MCF 10A (cell line): Measurements from ENCODE around the gene TBXAS1. TPM values are rescaled to one million over a fixed set of nuclear protein-coding genes. Genes with fewer than 3 reads are reported as not detected.

Source experiments
- BruUV-seq: library from RNA; stranded (reverse); fragments of 400-500 nt; replicated peaks from 2 replicates; lab custom pipeline; 2021; lab: Mats Ljungman, UMichigan
- CTCF ChIA-PET: fragments of 300-600 bp; sonication (Branson Sonifier 250); formaldehyde crosslinking; extraction: SDS; loops from one replicate; lab custom pipeline; 2021; ENCODE audit warnings: antibody characterized with exemption, inconsistent platforms; lab: Yijun Ruan, JAX
- POLR2A ChIA-PET: fragments of 300-600, 350-650 bp; sonication (Branson Sonifier 250); formaldehyde crosslinking; extraction: SDS; loops from one replicate; lab custom pipeline; 2020; ENCODE audit warnings: antibody characterized with exemption, inconsistent platforms; lab: Yijun Ruan, JAX
- DNase-seq: peaks from one replicate; pipeline ENCODE4 v3.0.0-alpha.2; 2018; ENCODE audit not compliant: unreplicated experiment
- H3K27ac Mint-ChIP-seq: one replicate; pipeline ENCODE4 v1.8.0; 2022; ENCODE audit warnings: mild to moderate bottlenecking, low read depth, mixed read lengths; ENCODE audit not compliant: unreplicated experiment
- H3K27me3 Mint-ChIP-seq: one replicate; pipeline ENCODE4 v1.8.0; 2022; ENCODE audit warnings: mixed read lengths; ENCODE audit not compliant: insufficient read depth, unreplicated experiment
- H3K36me3 Mint-ChIP-seq: one replicate; pipeline ENCODE4 v1.8.0; 2022; ENCODE audit warnings: mild to moderate bottlenecking, moderate library complexity, mixed read lengths; ENCODE audit not compliant: insufficient read depth, unreplicated experiment
- H3K4me1 Mint-ChIP-seq: one replicate; pipeline ENCODE4 v1.8.0; 2022; ENCODE audit warnings: mixed read lengths; ENCODE audit not compliant: insufficient read depth, unreplicated experiment
- H3K4me3 Mint-ChIP-seq: one replicate; pipeline ENCODE4 v1.8.0; 2022; ENCODE audit warnings: mild to moderate bottlenecking, moderate library complexity, mixed read lengths; ENCODE audit not compliant: unreplicated experiment
- H3K9me3 Mint-ChIP-seq: one replicate; pipeline ENCODE4 v1.8.0; 2022; ENCODE audit warnings: mixed read lengths; ENCODE audit not compliant: unreplicated experiment
- intact Hi-C: fragments of 100-400 bp; cut with micrococcal nuclease; formaldehyde crosslinking; loops from 2 replicates; pipeline ENCODE4 v1.14.1; 2022
- total RNA-seq: library from RNA; stranded (reverse); gene quantifications from 2 replicates; pipeline ENCODE4 v1.2.3, GENCODE V29; 2022
- TF ChIP-seq, protein P1 (sequence below): fragments of 200-600 bp; IDR thresholded peaks from one replicate; pipeline ENCODE4 v1.8.0; 2022; ENCODE audit warnings: antibody characterized with exemption, mild to moderate bottlenecking; ENCODE audit not compliant: unreplicated experiment

Gene TBXAS1
- total RNA-seq, 1 experiment from 2014 or later = 1.5 TPM

DNA sequence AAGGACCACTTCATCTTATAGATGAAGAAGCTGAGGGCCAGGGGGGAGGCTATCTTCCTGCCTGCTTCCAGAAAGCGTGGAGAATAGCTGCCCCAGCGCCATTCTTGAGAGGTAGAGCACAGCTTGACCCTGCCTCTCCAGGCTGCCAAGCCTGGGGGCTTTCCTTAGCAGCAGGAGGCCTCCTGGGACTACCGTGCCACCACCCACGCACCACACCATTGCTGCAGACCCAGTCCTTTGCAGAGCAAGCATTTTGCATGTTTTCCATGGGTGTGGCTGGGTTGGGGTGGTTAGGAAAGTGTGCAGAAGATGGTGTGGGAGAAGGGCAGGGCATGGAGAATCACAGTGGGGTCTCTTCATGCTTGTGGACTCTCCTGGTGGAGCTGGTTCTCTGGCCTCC, 64.9 kb downstream of the TBXAS1 start:
- ChIA-PET POLR2A (no interaction called here), CTCF (no interaction called here)
- Mint-ChIP-seq H3K9me3 (no peaks in the 10 kb centered on the region), H3K4me3 (no peak overlapping the region), H3K36me3 (no peaks in the 10 kb centered on the region), H3K4me1 (peaks cover 9% of the 10 kb centered on the region), H3K27ac (no peak overlapping the region), H3K27me3 (no peaks in the 10 kb centered on the region)
- TF ChIP-seq, protein P1, sequence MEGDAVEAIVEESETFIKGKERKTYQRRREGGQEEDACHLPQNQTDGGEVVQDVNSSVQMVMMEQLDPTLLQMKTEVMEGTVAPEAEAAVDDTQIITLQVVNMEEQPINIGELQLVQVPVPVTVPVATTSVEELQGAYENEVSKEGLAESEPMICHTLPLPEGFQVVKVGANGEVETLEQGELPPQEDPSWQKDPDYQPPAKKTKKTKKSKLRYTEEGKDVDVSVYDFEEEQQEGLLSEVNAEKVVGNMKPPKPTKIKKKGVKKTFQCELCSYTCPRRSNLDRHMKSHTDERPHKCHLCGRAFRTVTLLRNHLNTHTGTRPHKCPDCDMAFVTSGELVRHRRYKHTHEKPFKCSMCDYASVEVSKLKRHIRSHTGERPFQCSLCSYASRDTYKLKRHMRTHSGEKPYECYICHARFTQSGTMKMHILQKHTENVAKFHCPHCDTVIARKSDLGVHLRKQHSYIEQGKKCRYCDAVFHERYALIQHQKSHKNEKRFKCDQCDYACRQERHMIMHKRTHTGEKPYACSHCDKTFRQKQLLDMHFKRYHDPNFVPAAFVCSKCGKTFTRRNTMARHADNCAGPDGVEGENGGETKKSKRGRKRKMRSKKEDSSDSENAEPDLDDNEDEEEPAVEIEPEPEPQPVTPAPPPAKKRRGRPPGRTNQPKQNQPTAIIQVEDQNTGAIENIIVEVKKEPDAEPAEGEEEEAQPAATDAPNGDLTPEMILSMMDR = no peak
- intact Hi-C loops = no loop called here
- DNase-seq = peak; percentile 35
- BruUV-seq = no TSS peak

DNA sequence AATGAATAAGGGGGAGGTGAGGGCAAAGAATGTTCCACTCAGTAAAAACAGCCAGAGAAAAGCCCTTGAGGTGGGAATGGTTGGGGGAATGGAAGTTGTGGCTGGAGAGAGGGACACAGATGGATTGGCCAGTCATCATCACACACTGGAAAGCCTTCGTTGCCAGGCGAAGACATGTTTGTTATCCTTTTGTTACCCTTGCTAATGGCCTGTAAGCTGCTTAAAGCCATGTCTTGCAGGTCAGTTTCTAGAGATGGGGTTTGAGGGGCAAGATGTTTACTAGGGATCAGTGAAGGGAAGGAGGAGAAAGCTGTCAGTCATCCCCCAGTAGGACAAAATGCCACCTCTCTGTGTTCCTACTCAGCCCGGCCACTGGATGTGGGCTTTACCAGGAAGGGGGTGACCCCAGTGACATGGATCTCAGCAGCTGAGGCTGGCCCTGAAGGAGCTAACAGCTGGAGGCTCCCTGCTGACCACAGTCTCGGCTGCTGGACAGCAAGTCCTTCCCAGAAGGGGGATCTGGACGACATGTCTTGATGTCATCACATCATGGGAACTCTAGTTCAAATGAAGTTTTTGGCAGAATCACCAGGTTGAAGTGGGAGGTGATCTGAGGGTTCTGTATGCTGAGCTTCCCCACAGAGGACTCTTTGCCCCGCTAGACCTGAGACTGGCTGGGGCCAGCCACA, 66.2 kb downstream of the TBXAS1 start:
- DNase-seq = no peak
- BruUV-seq = no TSS peak
- Mint-ChIP-seq H3K4me3 (no peak overlapping the region), H3K36me3 (no peaks in the 10 kb centered on the region), H3K9me3 (no peaks in the 10 kb centered on the region), H3K4me1 (peaks cover 9% of the 10 kb centered on the region), H3K27ac (no peak overlapping the region), H3K27me3 (no peaks in the 10 kb centered on the region)
- POLR2A ChIA-PET = no interaction called here
- intact Hi-C loops = no loop called here
- TF ChIP-seq, protein P1 = no peak
- CTCF ChIA-PET = no interaction called here

DNA sequence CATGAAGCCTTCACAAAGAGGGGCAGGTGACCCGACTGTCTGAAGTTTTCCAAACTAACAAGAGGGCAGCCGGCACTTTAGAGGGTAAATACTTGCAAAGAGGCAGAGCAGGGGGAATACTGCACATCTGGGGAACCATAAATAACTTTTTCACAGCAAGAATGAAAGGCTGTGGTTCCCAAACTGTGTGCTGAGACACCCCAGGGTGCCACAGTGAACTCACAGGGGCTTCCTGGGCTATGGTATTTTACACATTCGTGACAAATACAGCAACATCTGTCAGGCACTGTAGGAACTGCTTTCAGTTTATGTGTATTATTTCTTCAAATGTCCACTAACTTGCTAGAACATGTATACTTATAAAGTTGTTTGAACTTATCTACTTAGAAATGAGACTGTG, 67.2 kb downstream of the TBXAS1 start:
- CTCF ChIA-PET = no interaction called here
- TF ChIP-seq, protein P1 = no peak

DNA sequence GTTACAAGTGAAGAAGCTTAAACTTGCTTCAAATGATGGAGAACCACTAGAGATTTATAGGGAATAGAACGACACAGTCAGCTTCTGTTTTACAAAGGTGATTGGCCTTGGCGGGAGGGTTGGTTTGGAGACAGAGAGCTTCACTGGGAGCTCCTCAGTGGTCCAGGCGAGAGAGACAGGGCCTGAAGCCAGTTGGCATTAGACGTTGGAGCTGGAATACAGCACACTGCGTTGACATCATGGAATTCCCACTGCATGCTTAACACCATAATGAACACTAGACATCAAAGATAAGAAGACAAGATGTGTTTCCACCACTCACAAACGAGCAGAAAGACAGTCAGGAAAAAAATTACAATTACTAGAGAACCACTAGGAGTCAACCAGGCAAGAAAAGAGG, 67.8 kb downstream of the TBXAS1 start:
- H3K27ac Mint-ChIP-seq = no peak overlapping the region
- no TSS peak for BruUV-seq
- ChIA-PET CTCF (no interaction called here), POLR2A (interaction anchor here (1.2 kb wide), 1 partner anchor 9 kb away, joined by 5 read pairs; no protein-coding TSS in a partner anchor)
- H3K9me3 Mint-ChIP-seq = no peaks in the 10 kb centered on the region
- peaks cover 9% of the 10 kb centered on the region for H3K4me1 Mint-ChIP-seq
- DNase-seq = no peak
- H3K4me3 Mint-ChIP-seq = no peak overlapping the region
- intact Hi-C loops = no loop called here
- no peaks in the 10 kb centered on the region for H3K27me3 Mint-ChIP-seq
- no peaks in the 10 kb centered on the region for H3K36me3 Mint-ChIP-seq
- TF ChIP-seq, protein P1 = no peak

More for the DNA sequence above, 67.2 kb downstream of the TBXAS1 start:
- no peak for DNase-seq
- Mint-ChIP-seq H3K9me3 (no peaks in the 10 kb centered on the region), H3K4me1 (peaks cover 9% of the 10 kb centered on the region), H3K4me3 (no peak overlapping the region), H3K36me3 (no peaks in the 10 kb centered on the region), H3K27me3 (no peaks in the 10 kb centered on the region), H3K27ac (no peak overlapping the region)
- no TSS peak for BruUV-seq
- intact Hi-C loops = no loop called here
- POLR2A ChIA-PET = interaction anchor here (1.2 kb wide), 1 partner anchor 9 kb away, joined by 5 read pairs; no protein-coding TSS in a partner anchor
